Panc1 (cell line): Measurements from ENCODE around the gene ERG. TPM values are rescaled to one million over a fixed set of nuclear protein-coding genes. Genes with fewer than 3 reads are reported as not detected.

Experiments used
- ATAC-seq: fragments of 200-7000 bp; cut with Tn5 transposase; 2 replicates; pipeline ENCODE4 v1.9.1; 2020; ENCODE audit warnings: mild to moderate bottlenecking, moderate library complexity
- BruUV-seq: library from RNA; stranded (reverse); fragments of 400-500 nt; replicated peaks from 2 replicates; lab custom pipeline; 2021; lab: Mats Ljungman, UMichigan
- CTCF ChIA-PET: fragments of 300-600 bp; sonication (Branson Sonifier 250); formaldehyde crosslinking; loops from one replicate; lab custom pipeline; 2022; ENCODE audit warnings: antibody characterized with exemption; lab: Charles Lee
- POLR2A ChIA-PET: fragments of 300-600 bp; sonication (Branson Sonifier 250); formaldehyde crosslinking; loops from one replicate; lab custom pipeline; 2022; ENCODE audit warnings: antibody characterized with exemption; lab: Charles Lee
- DNase-seq: peaks from one replicate; pipeline ENCODE4 v3.0.0-alpha.2; 2010; ENCODE audit warnings: low read depth, low spot score
- H3K27ac ChIP-seq: 2 replicates; pipeline ENCODE4 v1.5.1; 2011; ENCODE audit warnings: mild to moderate bottlenecking, low read length, inconsistent platforms
- H3K27me3 ChIP-seq: fragments of 200-500 bp; sonication (Bioruptor generic); 2 replicates; pipeline ENCODE4 v1.6.0; 2014; ENCODE audit warnings: low read length, inconsistent platforms; ENCODE audit not compliant: control insufficient read depth, insufficient read depth
- H3K36me3 ChIP-seq: fragments of 200-500 bp; sonication (Bioruptor generic); 2 replicates; pipeline ENCODE4 v1.5.1; 2014; ENCODE audit warnings: inconsistent platforms, mild to moderate bottlenecking, low read length, moderate library complexity; ENCODE audit not compliant: control insufficient read depth, insufficient read depth
- H3K4me1 ChIP-seq: 2 replicates; pipeline ENCODE4 v1.5.1; 2011; ENCODE audit warnings: inconsistent platforms, mild to moderate bottlenecking, low read length, moderate library complexity; ENCODE audit not compliant: control insufficient read depth, insufficient read depth
- H3K4me3 ChIP-seq, 2 experiments: 2 replicates each; pipeline ENCODE4 v1.5.1; 2011 to 2012; ENCODE audit warnings: low read depth in 2 of 2, low read length in 2 of 2, mild to moderate bottlenecking in 2 of 2, inconsistent platforms in 1 of 2, moderate library complexity in 1 of 2
- H3K9me3 ChIP-seq: fragments of 200-500 bp; sonication (Bioruptor generic); 2 replicates; pipeline ENCODE4 v1.5.1; 2014; ENCODE audit warnings: low read depth, mild to moderate bottlenecking, inconsistent platforms, low read length, moderate library complexity; ENCODE audit not compliant: control insufficient read depth, insufficient read depth
- CTCF ChIP-seq: fragments of 450-650 bp; IDR thresholded peaks from 2 replicates; pipeline ENCODE4 v1.5.1; 2017; ENCODE audit warnings: mild to moderate bottlenecking
- POLR2AphosphoS5 ChIP-seq: IDR thresholded peaks from 2 replicates; pipeline ENCODE4 v1.6.1; 2012; ENCODE audit warnings: mild to moderate bottlenecking, low read depth, low read length, moderate library complexity
- REST ChIP-seq, 2 experiments: IDR thresholded peaks; 2 replicates each; pipeline ENCODE4 v1.6.1; 2011 to 2012; ENCODE audit warnings: low read depth in 2 of 2, control low read depth in 1 of 2, low read length in 1 of 2, mild to moderate bottlenecking in 1 of 2, moderate library complexity in 1 of 2; ENCODE audit not compliant: insufficient read depth in 1 of 2
- SIN3A ChIP-seq: IDR thresholded peaks from 2 replicates; pipeline ENCODE4 v1.6.1; 2012; ENCODE audit warnings: low read depth, mild to moderate bottlenecking, low read length, moderate library complexity, borderline replicate concordance; ENCODE audit not compliant: insufficient read depth
- TCF7L2 ChIP-seq: IDR thresholded peaks from 2 replicates; pipeline ENCODE4 v1.6.1; 2011; ENCODE audit warnings: mild to moderate bottlenecking, low read depth, low read length, inconsistent platforms
- in situ Hi-C: cut with HindIII; loops from 2 replicates; pipeline ENCODE4 v1.10.0; 2016; ENCODE audit warnings: low sequenced_read_pairs, low pct_unique_long_range_greater_than_20kb
- intact Hi-C: fragments of 100-400 bp; cut with micrococcal nuclease; formaldehyde crosslinking; loops from one replicate; pipeline ENCODE4 v1.10.0; 2022; ENCODE audit not compliant: unreplicated experiment
- total RNA-seq: library from RNA; stranded (reverse); gene quantifications from one replicate; pipeline ENCODE4 v1.2.1, GENCODE V29; 2021; ENCODE audit not compliant: unreplicated experiment

ERG gene
- total RNA-seq, 1 experiment from 2014 or later, result 0.49 TPM

- CTCF ChIA-PET, result no interaction called here
- TF ChIP-seq SIN3A (no peak), REST (IDR thresholded peaks at IDR 0.05; ENCODE audit: insufficient read depth in 1 of 2, low read depth in 2 of 2, low read length in 1 of 2) (no peak), CTCF (no peak), TCF7L2 (no peak), POLR2AphosphoS5 (no peak)
- intact Hi-C loops, result loop anchor here (5.0 to 10.0 kb wide), 2 partner anchors 187 to 654 kb away; no protein-coding TSS in a partner anchor
These were observed 139.2 kb downstream of the ERG start for GRCh38 chr21:38359090-38359489.

GRCh38 chr21:38358666-38359065, 139.6 kb downstream of the ERG start:
- BruUV-seq, result no TSS peak
- H3K9me3 ChIP-seq, result no peaks in the 10 kb centered on the region
- H3K4me3 ChIP-seq, result no peak overlapping the region
- no peaks in the 10 kb centered on the region for H3K27me3 ChIP-seq
- in situ Hi-C loops, result no loop called here
- H3K27ac ChIP-seq, result no peak overlapping the region
- intact Hi-C loops, result loop anchor here (5.0 to 10.0 kb wide), 2 partner anchors 186 to 654 kb away; no protein-coding TSS in a partner anchor
- DNase-seq (no peak), ATAC-seq (no peak)
- POLR2A ChIA-PET, result no interaction called here
- CTCF ChIA-PET, result no interaction called here
- TF ChIP-seq SIN3A (no peak), TCF7L2 (no peak), CTCF (no peak), POLR2AphosphoS5 (no peak), REST (IDR thresholded peaks at IDR 0.05; ENCODE audit: insufficient read depth in 1 of 2, low read depth in 2 of 2, low read length in 1 of 2) (no peak)
- H3K4me1 ChIP-seq, result no peaks in the 10 kb centered on the region
- H3K36me3 ChIP-seq, result no peaks in the 10 kb centered on the region

More at GRCh38 chr21:38359090-38359489, 139.2 kb downstream of the ERG start:
- POLR2A ChIA-PET, result no interaction called here
- H3K36me3 ChIP-seq, result no peaks in the 10 kb centered on the region
- in situ Hi-C loops, result no loop called here
- H3K9me3 ChIP-seq, result no peaks in the 10 kb centered on the region
- BruUV-seq, result no TSS peak
- no peak for ATAC-seq
- DNase-seq, result no peak
- H3K4me3 ChIP-seq, result no peak overlapping the region
- H3K27ac ChIP-seq, result no peak overlapping the region
- no peaks in the 10 kb centered on the region for H3K4me1 ChIP-seq
- no peaks in the 10 kb centered on the region for H3K27me3 ChIP-seq
